NCI-H1092 (cell line): ENCODE measurements around the gene LPAR6.

ENCODE experiments used
- DNase-seq: peaks from one replicate; lab custom pipeline; 2025; lab: John Stamatoyannopoulos, UW

Gene LPAR6

DNA sequence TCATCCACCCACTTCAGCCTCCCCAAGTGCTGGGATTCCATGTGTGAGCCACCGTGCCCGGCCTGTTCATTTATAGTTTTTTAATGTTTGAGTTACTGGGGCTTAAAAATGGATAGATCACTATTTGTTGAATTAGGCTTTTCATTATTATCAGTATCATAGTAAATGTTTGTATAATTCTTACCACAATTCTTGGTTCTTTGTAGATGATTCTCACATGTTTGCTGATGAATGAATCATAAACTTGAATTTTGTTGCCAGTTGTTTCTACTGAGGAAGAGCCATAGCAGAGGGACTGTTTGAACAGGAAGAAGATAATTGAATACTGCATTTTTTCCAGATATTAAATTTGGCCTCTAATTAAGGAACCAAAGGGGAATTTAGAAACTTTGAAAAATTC is 2.6 kb upstream of the LPAR6 start:
- DNase-seq: no peak

DNA sequence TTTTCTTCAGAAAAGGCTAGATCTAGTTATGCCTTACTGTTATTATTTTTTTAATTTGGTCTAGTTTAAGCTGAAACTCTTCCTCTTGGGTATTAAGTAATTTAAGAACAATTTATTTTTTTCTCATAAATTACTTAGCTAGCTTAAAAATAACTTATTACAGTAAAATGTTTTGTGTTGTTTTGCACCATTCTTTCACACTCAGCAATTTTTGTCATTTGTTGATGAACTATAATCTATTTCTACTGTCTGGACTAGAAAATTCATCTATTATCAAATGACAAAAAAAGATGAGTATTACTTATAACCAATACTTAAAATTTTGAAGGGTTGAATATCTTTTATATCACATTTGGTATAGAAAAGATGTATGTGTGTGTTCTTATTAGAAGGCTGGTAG is 1.6 kb upstream of the LPAR6 start:
- DNase-seq: no peak

DNA sequence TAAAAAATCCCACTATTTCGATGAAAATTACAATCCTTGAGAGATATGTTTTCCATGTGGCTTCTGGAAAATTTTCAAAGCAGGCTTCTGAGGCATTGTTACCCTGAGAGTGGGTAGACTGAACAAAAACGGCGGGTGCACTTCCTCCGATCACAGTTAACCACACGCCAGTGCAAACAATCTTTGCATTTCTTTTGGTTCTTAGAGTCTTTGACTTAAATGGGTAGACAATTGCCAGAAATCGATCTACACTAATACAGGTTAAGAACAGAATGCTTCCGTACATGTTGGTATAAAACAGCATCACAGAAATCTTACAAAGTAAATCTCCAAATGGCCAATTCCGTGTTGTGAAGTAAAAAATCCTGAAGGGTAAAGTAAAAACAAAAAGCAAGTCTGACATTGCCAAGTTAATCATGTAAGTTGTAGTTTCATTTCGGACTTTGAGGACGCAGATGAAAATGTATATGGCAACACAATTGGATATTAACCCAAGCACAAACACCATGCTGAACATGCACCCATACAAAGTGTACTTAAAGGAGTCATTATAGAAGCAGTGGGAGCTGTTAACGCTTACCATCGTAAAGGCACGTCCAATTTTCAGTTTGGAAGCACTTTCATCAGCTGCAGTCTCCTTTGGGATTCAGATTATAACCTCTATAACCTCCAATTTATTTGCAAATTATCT is 927 bp downstream of the LPAR6 start:
- DNase-seq: no peak

DNA sequence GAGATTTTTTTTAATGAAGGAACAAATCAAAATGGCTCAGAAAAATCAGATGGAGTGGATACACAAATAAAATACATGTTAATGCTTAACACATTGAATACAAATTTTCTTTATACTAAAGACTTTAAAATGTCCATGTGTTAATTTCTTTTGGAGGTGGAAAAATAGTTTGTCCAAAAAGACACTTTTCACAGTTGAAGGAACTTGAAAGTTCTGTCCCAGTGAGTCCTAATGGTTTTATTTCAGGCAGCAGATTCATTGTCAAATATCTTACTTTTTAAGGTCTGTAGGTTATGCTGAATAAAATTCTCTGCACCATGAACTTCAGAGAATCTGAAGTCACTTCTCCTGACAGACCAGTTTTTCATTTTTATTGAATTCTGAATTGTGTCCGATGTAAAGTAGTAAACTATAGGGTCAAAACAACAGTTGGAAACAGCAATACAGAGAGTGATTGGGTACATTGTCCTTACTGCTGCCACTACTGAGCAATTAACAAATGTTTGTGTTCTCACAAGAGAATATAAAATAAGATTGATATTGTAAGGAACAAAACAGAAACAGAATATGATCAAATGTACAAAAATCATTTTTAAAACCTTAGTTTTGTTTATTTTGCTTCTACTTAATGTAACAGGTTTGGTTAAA is 1.6 kb downstream of the LPAR6 start:
- DNase-seq: no peak

DNA sequence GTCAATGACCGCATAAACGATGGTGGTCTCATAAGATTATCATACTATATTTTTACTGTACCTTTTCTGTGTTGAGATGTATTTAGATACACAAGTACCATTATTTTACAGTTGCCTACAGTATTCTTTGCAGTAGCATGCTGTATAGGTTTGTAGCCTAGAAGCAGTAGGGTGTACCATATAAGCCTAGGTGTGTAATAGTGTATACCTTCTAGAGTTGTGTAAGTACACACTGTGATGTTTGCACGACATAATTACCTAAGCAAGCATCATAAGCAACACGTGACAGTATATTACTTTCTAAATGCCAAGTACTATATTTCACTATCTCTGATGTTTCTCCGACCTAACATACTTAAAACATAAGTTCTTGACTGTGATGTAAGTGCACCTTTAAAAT is 2.7 kb downstream of the LPAR6 start:
- DNase-seq: no peak

DNA sequence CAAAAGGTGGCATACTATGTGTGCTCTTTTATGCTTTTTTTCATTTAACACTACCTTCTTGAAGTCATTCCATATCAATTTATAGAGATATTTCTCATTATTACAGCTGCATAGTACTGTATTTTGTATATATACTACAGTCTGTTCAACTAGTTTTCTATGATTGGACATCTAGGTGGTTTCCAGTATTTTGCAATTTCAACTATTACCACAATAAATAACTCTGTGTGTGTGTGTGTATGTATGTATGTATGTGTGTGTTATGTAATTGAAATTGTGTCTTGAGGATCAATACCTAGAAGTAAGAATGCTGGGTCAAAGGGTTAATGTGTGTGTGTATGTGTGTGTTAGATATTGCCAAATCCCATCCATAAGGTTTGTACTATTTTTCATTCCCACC is 7.0 kb downstream of the LPAR6 start:
- DNase-seq: no peak

DNA sequence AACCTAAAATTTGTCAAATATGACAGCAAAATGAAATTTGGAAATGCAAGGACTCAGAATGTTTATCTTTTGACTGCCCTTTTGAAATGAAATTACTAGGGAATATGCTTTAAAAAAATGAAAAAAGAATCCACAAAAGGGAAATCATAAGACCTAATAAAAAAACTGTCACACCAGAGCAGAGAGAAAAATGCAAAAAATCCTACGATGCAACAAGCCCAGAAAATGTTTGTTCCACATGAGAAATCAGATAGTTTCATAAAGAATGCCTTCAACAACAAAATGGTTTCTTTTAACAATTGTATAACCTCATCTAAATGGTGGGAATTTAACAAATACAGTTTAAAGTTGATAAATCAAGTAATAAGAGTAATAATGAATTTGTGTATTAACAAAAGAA is 8.0 kb downstream of the LPAR6 start:
- no peak for DNase-seq

DNA sequence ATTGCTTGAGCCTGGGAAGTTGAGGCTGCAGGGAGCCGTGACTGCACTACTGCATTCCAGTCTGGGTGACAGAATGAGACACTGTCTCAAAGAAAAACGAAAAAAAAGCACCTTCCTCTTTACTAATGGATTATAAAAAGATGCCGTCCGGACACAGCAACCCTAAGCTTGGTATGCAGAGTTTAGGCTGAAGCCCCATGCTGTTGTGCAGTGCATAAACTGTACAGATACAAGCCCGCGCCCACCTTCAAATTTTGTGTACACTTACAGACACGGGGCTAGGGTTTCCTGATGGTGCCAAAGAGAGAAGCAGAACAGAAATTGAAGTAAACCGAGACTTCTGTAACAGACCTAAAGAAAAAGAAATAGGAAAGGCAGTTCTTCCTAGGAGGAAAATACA is 9.0 kb downstream of the LPAR6 start:
- no peak for DNase-seq

DNA sequence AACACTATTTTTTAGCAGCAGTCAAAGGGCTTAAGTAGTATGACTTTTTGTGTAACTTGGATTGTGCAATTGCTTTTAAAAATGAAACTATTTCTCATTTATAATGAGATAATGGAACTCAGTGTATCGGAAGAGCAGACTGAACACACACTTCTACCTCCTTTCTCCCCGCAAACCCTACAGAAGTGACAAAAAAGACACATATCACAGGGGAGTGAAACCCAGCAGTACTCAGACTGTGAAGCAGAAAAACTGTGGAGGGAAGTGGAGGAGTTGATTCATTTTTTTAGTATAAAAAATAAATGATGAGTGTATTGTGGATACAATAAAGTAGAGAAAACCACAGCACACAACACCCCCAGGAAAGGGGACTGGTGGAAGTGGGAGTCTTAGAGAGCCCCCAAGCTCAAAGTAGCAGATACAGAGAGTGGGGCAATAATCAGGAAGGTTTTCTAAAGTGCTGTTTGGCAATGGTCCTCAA is 9.7 kb downstream of the LPAR6 start:
- DNase-seq: no peak

DNA sequence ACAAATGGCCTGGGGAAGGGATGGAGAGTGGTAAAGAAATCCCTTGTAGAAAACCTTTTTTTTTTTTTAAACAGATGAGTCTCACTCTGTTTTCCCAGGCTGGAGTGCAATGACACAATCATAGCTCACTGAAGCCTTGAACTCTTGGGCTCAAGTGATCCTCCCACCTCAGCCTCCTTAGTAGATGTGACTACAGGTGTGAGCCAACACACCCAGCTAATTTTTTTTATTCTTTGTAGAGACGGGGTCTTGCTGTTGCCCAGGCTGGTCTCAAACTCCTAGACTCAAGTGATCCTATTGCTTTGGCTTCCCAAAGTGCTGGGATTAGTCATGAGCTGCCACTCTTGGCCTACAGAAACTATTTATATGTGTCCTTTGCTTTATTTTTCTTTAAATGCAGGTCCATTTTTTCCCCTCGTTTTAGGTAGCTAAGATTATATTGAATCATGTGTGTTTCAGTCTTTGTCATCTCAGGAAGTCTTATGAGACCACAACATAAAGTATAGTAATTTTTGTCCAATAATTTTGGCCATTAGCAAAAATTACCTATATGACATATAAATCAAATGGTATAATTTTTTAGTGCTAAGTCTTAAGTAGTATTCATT is 10.5 kb downstream of the LPAR6 start:
- DNase-seq: no peak

DNA sequence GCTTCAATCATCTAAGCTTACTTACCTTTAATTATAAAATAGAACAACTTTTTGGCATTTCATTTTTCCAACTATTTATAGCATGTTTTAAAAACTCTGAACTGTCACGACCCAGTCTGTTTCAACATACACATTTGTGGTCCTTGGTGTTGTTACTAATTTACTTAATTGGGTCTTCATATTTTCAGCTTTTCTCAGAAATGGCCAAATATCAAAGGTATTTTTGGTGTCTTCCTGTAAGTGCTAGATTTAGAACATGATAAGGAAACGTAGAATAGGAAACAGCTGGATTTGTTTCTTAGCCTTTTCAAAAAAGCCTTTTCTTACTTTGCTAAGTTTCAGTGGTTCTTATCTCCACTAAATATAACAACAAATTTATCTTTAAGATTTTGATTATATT is 11.4 kb downstream of the LPAR6 start:
- no peak for DNase-seq

DNA sequence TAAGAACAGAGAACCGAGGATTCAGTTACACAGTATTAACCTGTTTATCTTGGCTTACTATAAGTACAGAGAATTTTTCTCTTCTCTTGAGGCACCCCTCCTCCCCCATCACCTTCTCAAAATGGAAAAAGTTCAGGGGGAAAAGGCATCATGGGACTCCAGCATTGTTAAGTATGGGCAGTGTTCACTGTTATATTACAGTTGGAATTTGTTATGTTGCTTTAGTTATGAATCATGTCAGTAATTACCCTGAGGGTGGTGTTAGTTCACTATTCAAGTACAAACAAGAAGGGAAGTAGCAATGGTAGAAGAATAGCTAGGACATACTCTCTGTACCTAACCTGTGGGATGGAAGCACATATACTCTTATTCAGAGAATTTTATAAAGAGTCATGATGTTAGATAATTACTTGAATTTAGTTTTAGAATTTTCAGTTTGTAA is 12.0 kb downstream of the LPAR6 start:
- no peak for DNase-seq

DNA sequence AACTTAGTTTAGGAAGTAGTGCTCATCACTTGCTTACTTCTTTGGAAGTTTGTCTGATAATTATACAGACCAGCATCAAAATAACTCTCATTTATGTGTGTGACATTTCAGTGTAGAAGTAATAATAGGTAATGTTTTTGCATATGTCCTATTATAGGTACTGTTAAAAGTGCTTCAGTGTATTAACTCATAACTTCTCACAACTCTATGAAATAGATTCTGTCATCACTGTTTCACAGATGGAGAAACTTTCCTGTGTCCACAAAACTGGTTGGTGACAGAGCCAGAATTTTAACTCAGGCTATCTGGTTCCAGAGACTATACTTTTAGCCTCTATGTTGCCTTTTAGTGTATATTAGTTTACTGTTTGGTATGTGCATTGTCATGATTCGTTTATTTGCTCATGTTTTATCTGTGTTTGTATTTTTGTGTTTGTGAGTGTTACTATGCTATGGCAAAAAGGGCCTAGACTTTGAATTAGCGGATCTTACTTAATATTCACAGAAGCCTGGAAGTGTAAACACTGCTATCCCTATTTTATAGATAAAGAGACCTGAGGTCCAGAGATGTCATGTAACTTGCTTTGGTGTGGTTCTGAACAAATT is 12.7 kb downstream of the LPAR6 start:
- no peak for DNase-seq

DNA sequence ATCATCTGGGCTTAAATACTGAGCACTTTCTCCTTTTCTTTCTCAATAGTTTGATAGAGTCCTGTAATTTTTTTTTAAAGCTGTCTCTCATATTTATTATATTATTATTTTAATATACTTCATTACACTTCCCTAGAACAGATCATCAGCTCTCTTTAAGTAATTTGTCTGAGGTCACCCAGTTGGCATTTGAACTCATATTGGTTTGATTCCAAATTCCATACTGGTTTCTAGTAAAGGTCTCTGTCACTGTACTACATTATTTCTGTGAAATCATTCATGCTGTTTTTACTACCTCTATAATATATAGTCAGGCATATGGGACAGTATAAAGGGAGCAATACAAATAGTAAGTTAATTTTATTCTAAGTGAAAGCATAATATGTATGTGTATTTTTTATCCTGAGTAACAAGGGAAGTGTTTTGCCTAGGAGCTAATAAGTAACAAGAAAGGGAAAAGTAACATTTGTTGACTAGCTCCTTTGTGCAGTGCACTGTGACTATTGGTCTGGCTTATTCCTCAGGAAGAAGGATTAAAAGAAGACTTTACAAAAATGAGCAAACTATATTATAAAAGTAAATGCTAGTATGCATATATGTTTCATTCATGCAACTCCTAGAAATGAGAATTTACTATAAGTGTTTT is 14.3 kb downstream of the LPAR6 start:
- DNase-seq: no peak

DNA sequence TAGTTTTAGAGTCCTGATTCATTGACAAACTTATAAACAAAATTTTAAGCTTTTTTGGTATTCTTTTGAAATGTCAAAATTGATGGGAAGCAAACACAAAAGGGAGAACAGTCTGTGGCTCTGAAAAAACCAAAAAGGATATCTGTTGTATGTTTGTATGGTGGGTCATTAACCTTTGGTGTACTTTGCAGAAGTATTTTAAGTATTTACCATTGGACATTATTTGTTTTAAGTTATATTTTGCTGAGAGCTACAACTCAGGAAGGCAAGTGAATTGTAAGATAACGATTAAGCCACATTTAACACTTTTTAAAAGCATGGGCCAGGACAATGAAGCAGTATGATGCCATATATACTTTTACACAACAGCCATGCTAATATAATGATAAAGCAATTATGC is 15.2 kb downstream of the LPAR6 start:
- no peak for DNase-seq

DNA sequence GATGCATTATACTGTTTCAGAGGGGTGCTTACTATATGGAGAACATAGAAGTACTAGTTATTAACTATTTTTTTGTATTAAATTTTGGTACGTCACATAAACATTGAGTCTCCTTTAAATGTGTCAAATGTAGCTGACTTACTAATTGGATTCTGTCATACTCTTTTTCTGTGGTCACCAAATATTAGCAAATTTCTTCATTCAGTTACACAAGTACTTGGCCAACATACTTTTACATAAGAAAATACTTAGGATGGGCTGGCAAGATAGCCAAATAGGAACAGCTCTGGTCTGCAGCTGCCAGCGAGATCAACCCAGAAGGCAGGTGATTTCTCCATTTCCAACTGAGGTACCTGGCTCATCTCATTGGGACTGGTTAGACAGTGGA is 19.2 kb downstream of the LPAR6 start:
- no peak for DNase-seq

DNA sequence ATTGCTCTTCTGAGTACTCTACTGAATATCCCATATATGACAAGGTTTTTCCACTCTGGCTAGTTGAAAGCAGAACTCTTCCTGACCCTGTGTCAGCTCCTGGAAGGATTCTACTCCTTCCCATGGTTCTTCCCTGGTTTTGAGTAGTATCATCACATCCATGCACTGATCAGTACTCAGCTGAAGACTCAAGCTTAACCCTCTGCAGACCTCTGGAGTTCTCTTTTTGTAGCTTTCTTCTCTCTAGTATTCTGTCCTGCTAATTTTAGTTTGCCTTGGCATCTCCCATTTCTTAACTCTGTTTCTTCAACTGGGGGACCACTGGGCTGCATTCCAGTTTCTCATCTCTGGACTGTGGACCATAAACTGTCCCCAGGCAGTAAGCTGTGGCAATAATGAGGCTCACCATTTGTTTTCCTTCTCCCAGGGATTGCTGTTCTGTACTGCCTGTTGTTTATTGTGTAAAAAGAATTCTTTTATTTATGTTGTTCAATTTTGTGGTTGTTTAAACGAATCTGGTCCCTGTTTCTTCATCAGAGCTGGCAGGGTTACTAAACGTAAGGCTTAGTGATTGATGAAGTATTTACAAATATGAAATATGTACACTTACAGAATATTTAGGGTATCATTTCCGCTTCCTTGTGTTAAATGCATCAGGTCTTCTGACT is 19.7 kb downstream of the LPAR6 start:
- no peak for DNase-seq

DNA sequence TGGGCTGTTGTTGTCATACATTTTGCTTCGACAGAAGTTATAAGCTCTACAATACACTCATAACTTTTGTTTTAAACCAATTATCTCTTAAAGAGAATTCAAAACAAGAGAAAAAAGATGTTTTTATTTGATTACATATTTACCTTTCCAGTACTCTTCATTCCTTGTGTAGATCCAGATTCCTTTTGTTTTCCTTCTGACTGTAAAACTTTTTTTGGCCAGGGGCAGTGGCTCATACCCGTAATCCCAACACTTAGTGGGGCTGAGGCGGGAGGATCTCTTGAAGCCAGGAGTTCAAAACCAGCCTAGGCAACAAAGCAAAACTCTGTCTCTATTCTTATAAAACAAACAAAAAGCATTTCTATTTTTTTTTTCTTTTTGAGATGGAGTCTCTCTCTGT is 21.7 kb downstream of the LPAR6 start:
- no peak for DNase-seq

DNA sequence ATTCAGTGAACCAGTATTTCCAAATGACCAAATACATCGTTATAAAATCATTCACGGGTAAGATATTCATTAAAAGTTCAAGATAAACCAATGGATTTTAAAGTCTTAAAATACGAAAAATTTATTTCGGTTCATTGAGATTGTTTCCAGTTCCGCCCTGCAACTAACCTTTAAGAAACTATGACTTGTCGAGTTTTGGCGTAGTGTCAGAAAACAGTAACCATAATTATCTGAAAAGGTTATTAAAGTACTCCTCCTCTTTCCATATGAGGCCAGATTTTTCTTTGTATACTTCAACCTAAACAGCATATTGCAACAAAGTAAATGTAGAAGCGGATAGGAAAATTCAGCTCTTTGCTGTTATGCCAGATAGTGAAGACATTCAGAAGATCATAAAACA is 26.1 kb downstream of the LPAR6 start:
- no peak for DNase-seq

DNA sequence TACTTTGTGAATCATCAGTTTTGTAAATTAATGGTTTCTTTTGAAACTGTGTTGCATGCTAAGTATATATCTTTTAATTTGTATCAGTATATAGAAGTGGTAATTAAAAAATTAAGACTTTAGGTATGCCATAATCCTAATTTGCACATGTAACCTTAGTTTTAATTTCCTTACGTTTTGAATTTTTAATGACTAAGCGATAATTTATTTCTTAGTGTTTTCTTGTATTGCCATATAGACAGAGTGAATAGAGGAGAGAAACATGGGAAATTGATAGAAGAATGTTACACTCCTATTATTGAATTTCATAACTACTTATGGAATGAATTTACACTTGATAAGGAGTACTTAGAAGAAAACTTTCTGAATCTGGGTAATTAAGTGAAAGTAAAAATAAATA is 29.5 kb downstream of the LPAR6 start:
- no peak for DNase-seq

DNA sequence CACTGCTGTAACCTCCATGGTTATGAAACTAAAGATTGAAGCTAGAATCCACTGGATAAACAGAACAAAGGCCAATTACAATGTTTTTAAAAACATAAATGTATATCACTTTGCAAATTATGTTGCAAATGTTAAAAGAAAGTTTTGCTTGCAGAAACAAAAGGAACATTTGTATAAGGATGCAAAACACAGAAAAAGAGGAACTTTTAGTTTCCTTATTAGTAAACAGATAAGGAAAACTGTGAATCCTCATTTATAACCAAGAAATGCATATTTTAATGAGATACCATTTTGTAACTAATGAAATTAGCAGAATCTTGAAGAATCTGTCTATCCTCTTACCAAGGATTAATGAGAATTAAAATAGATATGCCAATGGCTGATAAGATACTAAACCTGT is 32.3 kb downstream of the LPAR6 start:
- DNase-seq: no peak

DNA sequence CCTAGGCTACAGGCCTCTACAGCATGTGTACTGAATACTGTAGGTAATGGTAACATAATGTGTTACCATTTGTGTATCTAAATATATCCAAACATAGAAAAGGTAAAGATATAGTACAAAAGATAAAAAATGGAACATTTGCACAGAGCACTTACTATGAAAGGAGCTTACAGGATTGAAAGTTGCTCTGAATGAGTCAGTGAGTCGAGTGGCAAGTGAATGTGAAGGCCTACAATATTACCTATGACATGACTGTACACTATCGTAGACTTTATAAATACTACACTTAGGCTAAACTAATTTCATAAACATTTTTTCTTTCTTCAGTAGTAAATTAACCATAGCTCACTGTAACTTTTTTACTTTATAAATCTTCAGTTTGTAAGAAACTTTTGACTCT is 35.1 kb downstream of the LPAR6 start:
- no peak for DNase-seq
